Measurements from ENCODE around the gene IGSF8.
"Not testable (repeated sequence)": the region's sequence is repeated elsewhere in the genome, so short reads cannot be mapped to it uniquely, and the experiment has no call there.

Gene IGSF8

GRCh38 chr1:160064164-160064563, 34.3 kb downstream of the IGSF8 start:
- no peak for DNase-seq

- no peak for DNase-seq
Measured at GRCh38 chr1:160063176-160063575, 35.2 kb downstream of the IGSF8 start.

GRCh38 chr1:160062230-160062532, 36.2 kb downstream of the IGSF8 start:
- no peak for DNase-seq

- no peak for DNase-seq
Measured at GRCh38 chr1:160061369-160062229, 36.8 kb downstream of the IGSF8 start.

- no peak for DNase-seq
Measured at GRCh38 chr1:160058087-160058486, 40.3 kb downstream of the IGSF8 start.

GRCh38 chr1:160056648-160057169, 41.7 kb downstream of the IGSF8 start:
- DNase-seq, result no peak

- no peak for DNase-seq
Measured at GRCh38 chr1:160053548-160054365, 44.7 kb downstream of the IGSF8 start.

GRCh38 chr1:160052936-160053335, 45.5 kb downstream of the IGSF8 start:
- no peak for DNase-seq

GRCh38 chr1:160050619-160051018, 47.8 kb downstream of the IGSF8 start:
- DNase-seq, result no peak

- DNase-seq, result not testable (repeated sequence)
Measured at GRCh38 chr1:160050182-160050581, 48.2 kb downstream of the IGSF8 start.

- no peak for DNase-seq
Measured at GRCh38 chr1:160049101-160049500, 49.3 kb downstream of the IGSF8 start.

GRCh38 chr1:160048335-160048734, 50.1 kb downstream of the IGSF8 start:
- DNase-seq, result no peak

GRCh38 chr1:160047111-160047991, 51.1 kb downstream of the IGSF8 start:
- no peak for DNase-seq

GRCh38 chr1:160046494-160047110, 51.8 kb downstream of the IGSF8 start:
- DNase-seq, result no peak

- no peak for DNase-seq
Measured at GRCh38 chr1:160045653-160046052, 52.8 kb downstream of the IGSF8 start.

- no peak for DNase-seq
Measured at GRCh38 chr1:160043543-160043942, 54.9 kb downstream of the IGSF8 start.

Data from NCI-H2107 (cell line).